T-helper 1 cell treated with Interleukin-12 subunit alpha and Interleukin-12 subunit beta and Interleukin-4 antibody, amounts not matched to agents 30 μg/mL and 1 μg/mL, for 36 hours (primary cell): Measurements from ENCODE around the gene PSMD2.
"Not testable (repeated sequence)": the region's sequence is repeated elsewhere in the genome, so short reads cannot be mapped to it uniquely, and the experiment has no call there.

Experiments
- H3K27ac Mint-ChIP-seq: one replicate; pipeline ENCODE4 v1.8.0; 2021; ENCODE audit warnings: mild to moderate bottlenecking, mixed read lengths
- H3K27me3 Mint-ChIP-seq: one replicate; pipeline ENCODE4 v1.8.0; 2021; ENCODE audit warnings: low read depth, mixed read lengths
- H3K36me3 Mint-ChIP-seq: one replicate; pipeline ENCODE4 v1.8.0; 2021; ENCODE audit warnings: low read depth, mixed read lengths
- H3K4me1 Mint-ChIP-seq: one replicate; pipeline ENCODE4 v1.8.0; 2021; ENCODE audit warnings: low read depth, mixed read lengths
- H3K4me3 Mint-ChIP-seq: one replicate; pipeline ENCODE4 v1.8.0; 2021; ENCODE audit warnings: mild to moderate bottlenecking, moderate library complexity, mixed read lengths
- H3K9me3 Mint-ChIP-seq: one replicate; pipeline ENCODE4 v1.8.0; 2021; ENCODE audit warnings: mixed read lengths

Gene PSMD2

GRCh38 chr3:184262764-184263179 is 36.3 kb upstream of the PSMD2 start:
- Mint-ChIP-seq H3K27ac (no peak overlapping the region), H3K27me3 (peaks cover 47% of the 10 kb centered on the region), H3K9me3 (no peaks in the 10 kb centered on the region), H3K36me3 (peaks cover 2% of the 10 kb centered on the region), H3K4me1 (peaks cover 16% of the 10 kb centered on the region), H3K4me3 (peak overlapping the region; percentile 43)

DNA sequence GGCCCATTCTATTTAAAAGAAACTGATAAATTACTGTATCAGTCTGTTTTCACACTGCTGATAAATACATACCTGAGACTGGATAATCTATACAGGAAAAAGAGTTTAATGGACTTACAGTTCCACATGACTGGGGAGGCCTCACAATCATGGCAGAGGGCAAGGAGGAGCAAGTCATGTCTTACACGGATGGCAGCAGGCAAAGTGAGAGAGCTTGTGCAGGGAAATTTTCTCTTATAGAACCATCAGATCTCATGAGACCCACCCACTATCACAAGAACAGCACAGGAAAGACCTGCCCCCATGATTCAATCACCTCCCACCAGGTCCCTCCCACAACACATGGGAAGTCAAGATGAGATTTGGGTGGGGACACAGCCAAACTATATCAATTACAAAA is 31.8 kb upstream of the PSMD2 start:
- not testable (repeated sequence) for H3K4me1 Mint-ChIP-seq, H3K36me3 Mint-ChIP-seq, H3K9me3 Mint-ChIP-seq, H3K4me3 Mint-ChIP-seq, H3K27ac Mint-ChIP-seq
- peaks cover 37% of the 10 kb centered on the region for H3K27me3 Mint-ChIP-seq

DNA sequence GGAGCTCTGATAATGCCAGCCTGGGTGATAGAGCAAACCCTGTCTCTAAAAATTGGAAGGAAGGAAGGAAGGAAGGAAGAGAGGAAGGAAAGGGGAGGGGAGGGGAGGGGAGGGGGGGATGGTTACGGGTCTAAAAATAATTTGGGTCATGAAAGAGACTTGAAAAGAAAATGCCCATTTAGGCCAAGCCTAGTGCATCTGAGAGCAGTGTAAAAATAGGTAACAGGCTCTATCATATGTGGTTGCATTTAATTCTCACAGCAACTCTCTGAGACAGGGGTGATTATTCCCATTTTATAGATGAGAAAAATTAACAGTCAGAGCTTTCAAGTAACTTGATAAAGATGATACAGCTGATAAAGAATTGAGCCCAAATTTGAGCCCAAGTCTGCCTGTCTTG is 26.8 kb upstream of the PSMD2 start:
- Mint-ChIP-seq H3K27ac (no peak overlapping the region), H3K27me3 (peaks cover 48% of the 10 kb centered on the region), H3K36me3 (no peaks in the 10 kb centered on the region), H3K4me3 (no peak overlapping the region), H3K9me3 (no peaks in the 10 kb centered on the region), H3K4me1 (peaks cover 3% of the 10 kb centered on the region)

GRCh38 chr3:184275381-184275701 is 23.7 kb upstream of the PSMD2 start:
- Mint-ChIP-seq H3K27ac (no peak overlapping the region), H3K4me1 (peaks cover 3% of the 10 kb centered on the region), H3K27me3 (peaks cover 53% of the 10 kb centered on the region), H3K9me3 (no peaks in the 10 kb centered on the region), H3K4me3 (no peak overlapping the region), H3K36me3 (no peaks in the 10 kb centered on the region)

- no peak within 1 kb of the TSS for H3K4me3 Mint-ChIP-seq
- peaks cover 53% of the 10 kb centered on the region for H3K27me3 Mint-ChIP-seq
- no peaks in the 10 kb centered on the region for H3K9me3 Mint-ChIP-seq
- H3K36me3 Mint-ChIP-seq: no peaks in the 10 kb centered on the region
- peaks cover 3% of the 10 kb centered on the region for H3K4me1 Mint-ChIP-seq
- no peak within 1 kb of the TSS for H3K27ac Mint-ChIP-seq
These were observed 22.8 kb upstream of the PSMD2 start, which contains the start of gene ECE2 for GRCh38 chr3:184275961-184276910. TSS of gene ECE2 (plus strand) at chr3:184276022. CDS start at chr3:184276154, 132 bp downstream.

DNA sequence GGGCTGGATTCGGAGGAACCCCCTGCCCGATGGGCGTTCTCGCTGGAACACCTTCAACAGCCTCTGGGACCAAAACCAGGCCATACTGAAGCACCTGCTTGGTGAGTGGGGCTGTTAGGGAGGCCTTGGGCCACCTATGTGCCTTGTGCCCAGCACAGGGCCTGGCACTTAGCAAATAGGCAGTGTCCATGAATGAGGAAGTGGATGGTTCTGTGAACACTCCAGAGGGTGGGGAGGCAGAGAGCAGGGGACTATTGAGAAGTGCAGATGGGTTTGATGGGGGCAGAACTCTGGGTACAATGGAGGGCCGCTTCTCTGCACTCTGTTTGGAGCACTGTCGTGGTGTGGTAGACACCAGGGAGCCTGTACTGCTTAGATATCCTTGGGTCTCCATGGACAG is 21.7 kb upstream of the PSMD2 start:
- Mint-ChIP-seq H3K27me3 (peaks cover 43% of the 10 kb centered on the region), H3K27ac (no peak overlapping the region)

DNA sequence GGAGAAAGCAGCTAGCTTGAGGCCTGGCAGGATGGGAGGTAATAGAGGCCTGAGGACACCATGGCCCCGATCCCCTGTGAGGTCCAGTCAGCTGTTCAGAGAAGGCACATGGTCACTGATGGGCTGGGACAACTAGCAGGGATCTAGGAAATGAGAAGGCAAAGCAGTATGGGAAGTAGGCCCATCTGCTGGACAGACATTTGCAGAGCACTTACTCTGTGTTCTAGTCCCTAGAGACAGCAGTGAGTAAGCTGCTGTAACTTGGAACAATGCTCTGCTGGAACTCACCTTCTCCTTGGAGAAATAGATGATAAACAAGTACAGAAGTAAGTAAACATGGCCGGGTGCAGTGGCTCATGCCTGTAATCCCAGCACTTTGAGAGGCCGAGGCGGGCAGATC is 16.1 kb upstream of the PSMD2 start:
- Mint-ChIP-seq H3K27me3 (peaks cover 18% of the 10 kb centered on the region), H3K36me3 (no peaks in the 10 kb centered on the region), H3K27ac (no peak overlapping the region), H3K4me3 (no peak overlapping the region), H3K4me1 (no peaks in the 10 kb centered on the region), H3K9me3 (no peaks in the 10 kb centered on the region)

More for the DNA sequence above, 21.7 kb upstream of the PSMD2 start:
- H3K4me1 Mint-ChIP-seq: peaks cover 3% of the 10 kb centered on the region
- H3K4me3 Mint-ChIP-seq: no peak overlapping the region
- no peaks in the 10 kb centered on the region for H3K36me3 Mint-ChIP-seq
- no peaks in the 10 kb centered on the region for H3K9me3 Mint-ChIP-seq

DNA sequence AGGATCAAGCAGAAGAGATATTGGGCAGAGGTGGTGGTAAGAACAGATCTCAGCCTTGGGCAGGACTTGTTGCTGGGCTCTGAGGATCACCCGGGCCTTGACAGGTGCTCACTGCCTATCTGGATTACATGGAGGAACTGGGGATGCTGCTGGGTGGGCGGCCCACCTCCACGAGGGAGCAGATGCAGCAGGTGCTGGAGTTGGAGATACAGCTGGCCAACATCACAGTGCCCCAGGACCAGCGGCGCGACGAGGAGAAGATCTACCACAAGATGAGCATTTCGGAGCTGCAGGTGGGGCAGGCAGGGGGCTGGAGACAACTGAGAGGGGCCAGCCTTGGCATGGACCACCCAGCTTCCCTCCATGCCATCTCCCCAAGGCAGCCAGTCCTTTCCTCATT is 15.4 kb upstream of the PSMD2 start:
- Mint-ChIP-seq H3K27me3 (peaks cover 18% of the 10 kb centered on the region), H3K4me3 (no peak overlapping the region), H3K36me3 (no peaks in the 10 kb centered on the region), H3K27ac (no peak overlapping the region), H3K9me3 (no peaks in the 10 kb centered on the region), H3K4me1 (no peaks in the 10 kb centered on the region)

- peaks cover 16% of the 10 kb centered on the region for H3K27me3 Mint-ChIP-seq
These were observed 14.3 kb upstream of the PSMD2 start for GRCh38 chr3:184284696-184285095.

DNA sequence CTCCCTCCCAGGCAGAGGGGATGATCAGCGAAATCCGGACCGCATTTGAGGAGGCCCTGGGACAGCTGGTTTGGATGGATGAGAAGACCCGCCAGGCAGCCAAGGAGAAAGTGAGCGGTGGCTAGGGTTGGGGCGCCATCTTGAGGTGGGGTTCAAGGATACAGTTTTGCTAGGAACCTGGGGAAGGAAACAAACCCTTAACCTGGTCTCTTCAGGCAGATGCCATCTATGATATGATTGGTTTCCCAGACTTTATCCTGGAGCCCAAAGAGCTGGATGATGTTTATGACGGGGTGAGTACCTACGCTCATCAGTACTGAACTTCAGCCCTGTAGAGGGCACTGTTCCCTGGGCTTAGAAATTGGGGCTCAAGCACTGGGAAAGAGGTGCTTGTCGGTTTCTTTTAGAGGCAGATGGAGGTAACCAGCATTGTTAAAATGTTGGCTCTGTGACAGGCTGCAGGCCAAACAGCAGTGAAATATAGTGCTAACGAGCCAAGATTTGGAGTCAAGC is 9.6 kb upstream of the PSMD2 start:
- Mint-ChIP-seq H3K4me1 (no peaks in the 10 kb centered on the region), H3K9me3 (no peaks in the 10 kb centered on the region), H3K36me3 (no peaks in the 10 kb centered on the region), H3K27me3 (peaks cover 15% of the 10 kb centered on the region), H3K27ac (no peak overlapping the region), H3K4me3 (no peak overlapping the region)

More at GRCh38 chr3:184284696-184285095, 14.3 kb upstream of the PSMD2 start:
- no peak overlapping the region for H3K4me3 Mint-ChIP-seq
- no peak overlapping the region for H3K27ac Mint-ChIP-seq
- no peaks in the 10 kb centered on the region for H3K4me1 Mint-ChIP-seq
- H3K9me3 Mint-ChIP-seq: no peaks in the 10 kb centered on the region
- no peaks in the 10 kb centered on the region for H3K36me3 Mint-ChIP-seq

GRCh38 chr3:184290331-184290730 is 8.7 kb upstream of the PSMD2 start:
- Mint-ChIP-seq H3K4me1 (no peaks in the 10 kb centered on the region), H3K4me3 (no peak overlapping the region), H3K9me3 (no peaks in the 10 kb centered on the region), H3K36me3 (no peaks in the 10 kb centered on the region), H3K27me3 (peaks cover 15% of the 10 kb centered on the region), H3K27ac (no peak overlapping the region)

DNA sequence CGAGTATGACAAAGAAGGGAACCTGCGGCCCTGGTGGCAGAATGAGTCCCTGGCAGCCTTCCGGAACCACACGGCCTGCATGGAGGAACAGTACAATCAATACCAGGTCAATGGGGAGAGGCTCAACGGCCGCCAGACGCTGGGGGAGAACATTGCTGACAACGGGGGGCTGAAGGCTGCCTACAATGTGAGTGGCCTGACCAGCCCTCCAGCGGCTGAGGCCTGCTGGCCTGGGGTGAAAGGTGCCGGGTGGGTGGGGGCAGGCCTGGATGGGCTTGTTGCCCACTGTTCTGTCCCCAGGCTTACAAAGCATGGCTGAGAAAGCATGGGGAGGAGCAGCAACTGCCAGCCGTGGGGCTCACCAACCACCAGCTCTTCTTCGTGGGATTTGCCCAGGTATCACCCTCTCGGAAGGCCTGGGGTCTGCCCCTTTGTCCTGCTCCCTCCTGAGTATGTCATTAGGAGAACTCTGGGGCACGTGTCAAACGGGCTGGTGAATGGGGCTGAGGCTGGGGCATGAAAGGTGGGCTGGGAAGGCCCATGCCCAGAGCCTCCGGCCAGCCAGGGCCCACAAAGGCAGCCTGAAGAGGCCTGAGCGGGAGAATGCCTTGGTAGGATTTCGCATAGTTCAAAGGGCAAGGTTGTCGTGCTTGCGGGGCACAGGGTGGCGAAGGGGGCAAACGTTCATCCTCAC is 7.8 kb upstream of the PSMD2 start:
- Mint-ChIP-seq H3K4me3 (no peak overlapping the region), H3K36me3 (no peaks in the 10 kb centered on the region), H3K27ac (no peak overlapping the region), H3K9me3 (no peaks in the 10 kb centered on the region), H3K4me1 (no peaks in the 10 kb centered on the region), H3K27me3 (peaks cover 12% of the 10 kb centered on the region)

DNA sequence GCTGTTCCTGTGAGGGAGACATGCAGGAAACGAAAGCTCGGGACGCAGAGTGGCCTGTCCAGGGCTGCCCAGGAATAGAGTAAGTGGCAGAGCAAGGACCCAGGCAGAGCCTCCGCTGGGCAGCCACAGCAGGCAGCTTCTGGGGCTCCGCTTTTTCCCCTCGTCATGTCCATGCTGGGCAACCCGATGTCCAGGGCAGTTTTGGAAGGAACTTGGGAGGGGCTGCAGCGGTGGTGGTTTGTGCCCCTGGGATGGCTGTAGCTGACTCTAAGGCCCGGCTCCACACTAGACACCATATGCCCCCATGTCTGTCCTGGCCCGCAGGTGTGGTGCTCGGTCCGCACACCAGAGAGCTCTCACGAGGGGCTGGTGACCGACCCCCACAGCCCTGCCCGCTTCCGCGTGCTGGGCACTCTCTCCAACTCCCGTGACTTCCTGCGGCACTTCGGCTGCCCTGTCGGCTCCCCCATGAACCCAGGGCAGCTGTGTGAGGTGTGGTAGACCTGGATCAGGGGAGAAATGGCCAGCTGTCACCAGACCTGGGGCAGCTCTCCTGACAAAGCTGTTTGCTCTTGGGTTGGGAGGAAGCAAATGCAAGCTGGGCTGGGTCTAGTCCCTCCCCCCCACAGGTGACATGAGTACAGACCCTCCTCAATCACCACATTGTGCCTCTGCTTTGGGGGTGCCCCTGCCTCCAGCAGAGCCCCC is 7.1 kb upstream of the PSMD2 start:
- H3K27me3 Mint-ChIP-seq: peaks cover 10% of the 10 kb centered on the region
- no peaks in the 10 kb centered on the region for H3K9me3 Mint-ChIP-seq
- no peaks in the 10 kb centered on the region for H3K4me1 Mint-ChIP-seq
- no peaks in the 10 kb centered on the region for H3K36me3 Mint-ChIP-seq
- no peak overlapping the region for H3K4me3 Mint-ChIP-seq
- H3K27ac Mint-ChIP-seq: no peak overlapping the region

DNA sequence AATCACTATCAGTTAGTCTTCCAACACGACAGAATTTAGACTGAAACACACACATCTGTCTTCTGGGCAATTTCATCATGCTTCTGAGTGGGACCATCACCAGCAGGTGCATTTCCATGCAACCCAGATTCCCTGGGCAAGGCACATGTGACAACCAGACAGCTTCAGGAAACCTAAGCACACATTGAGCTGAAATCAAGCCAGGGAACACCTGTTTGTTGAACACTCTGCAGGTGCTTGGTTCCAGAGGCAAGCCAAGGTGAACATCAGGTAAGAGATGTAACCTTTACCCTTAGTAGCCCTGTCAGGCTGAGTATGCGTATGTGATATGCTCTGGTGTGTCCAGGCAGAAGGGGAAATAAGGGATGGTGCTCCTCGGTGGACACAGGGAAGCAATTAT is 3.3 kb upstream of the PSMD2 start:
- H3K36me3 Mint-ChIP-seq: peaks cover 10% of the 10 kb centered on the region
- no peaks in the 10 kb centered on the region for H3K27me3 Mint-ChIP-seq
- H3K4me1 Mint-ChIP-seq: peaks cover 16% of the 10 kb centered on the region
- H3K4me3 Mint-ChIP-seq: no peak overlapping the region
- H3K27ac Mint-ChIP-seq: no peak overlapping the region
- no peaks in the 10 kb centered on the region for H3K9me3 Mint-ChIP-seq
